Measurements from ENCODE around the gene ENDOU.

- no peak for TF ChIP-seq EP300 (IDR thresholded peaks at IDR 0.05)
- TF ChIP-seq CTCF (IDR thresholded peaks at IDR 0.05) = no peak
Observed at GRCh38 chr12:47773858-47774580, 48.7 kb upstream of the ENDOU start.

Data from upper lobe of left lung (tissue), 4 donors.